Stimulated activated CD4-positive, alpha-beta T cell treated with anti-CD3 and anti-CD28 coated beads, Interleukin-12 subunit alpha, Interleukin-12 subunit beta, amount 100 ng/mL, for 48 hours (primary cell): Measurements from ENCODE around the gene IFNA4.
"Not testable (repeated sequence)": the region's sequence is repeated elsewhere in the genome, so short reads cannot be mapped to it uniquely, and the experiment has no call there.

Source experiments
- DNase-seq, 3 donors: peaks; one replicate each; pipeline ENCODE4 v3.0.0-alpha.2; 2020; ENCODE audit warnings: low read depth in 2 of 3, low spot score in 1 of 3

The IFNA4 gene

DNA sequence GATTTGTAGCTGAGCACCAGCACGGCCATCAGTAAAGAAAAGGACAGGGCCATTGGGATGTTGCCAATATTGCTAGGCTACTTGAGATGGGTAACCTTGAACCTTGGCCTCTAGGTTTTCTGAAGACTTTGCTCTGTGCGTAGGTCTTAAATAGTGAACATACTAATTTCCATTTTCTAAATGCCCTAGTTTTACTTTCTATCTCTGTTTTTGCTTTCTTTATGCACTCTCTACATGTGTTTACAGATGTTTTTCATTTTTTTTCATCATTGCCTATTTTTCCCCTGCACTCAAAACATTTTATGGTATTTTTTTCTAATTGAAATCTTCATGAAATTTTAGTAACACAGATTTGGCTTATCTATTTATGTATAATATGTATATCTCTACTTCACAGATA lies 20.8 kb downstream of the IFNA4 start, which contains the start of gene IFNA21:
Gene IFNA21 (minus strand): TSS at position 101 of the 400 bp plus-strand sequence. CDS start 48 bp downstream, at position 53.
- DNase-seq: not testable (repeated sequence)

- no peak for DNase-seq
Observed at GRCh38 chr9:21165516-21165915, 21.9 kb downstream of the IFNA4 start.

DNA sequence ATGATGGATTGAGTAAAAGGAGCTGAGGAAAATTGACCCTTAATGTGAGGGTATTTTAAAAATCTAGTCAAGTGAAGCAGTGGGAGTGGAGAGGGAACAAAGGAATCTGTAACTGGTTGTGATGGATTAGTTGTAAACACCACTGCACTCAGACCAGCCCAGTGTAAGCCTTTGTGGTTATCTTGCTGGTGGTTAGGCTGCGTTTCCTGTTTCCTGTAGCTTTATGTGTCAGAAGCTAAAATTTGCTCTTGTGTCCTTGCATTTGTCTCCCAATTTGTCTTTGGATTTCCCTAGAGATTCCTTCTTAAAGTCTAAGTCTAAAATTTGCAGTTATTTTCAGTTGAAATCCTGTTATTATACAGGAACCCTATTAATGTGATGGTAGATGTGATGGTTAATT lies 27.2 kb downstream of the IFNA4 start:
- DNase-seq: no peak

DNA sequence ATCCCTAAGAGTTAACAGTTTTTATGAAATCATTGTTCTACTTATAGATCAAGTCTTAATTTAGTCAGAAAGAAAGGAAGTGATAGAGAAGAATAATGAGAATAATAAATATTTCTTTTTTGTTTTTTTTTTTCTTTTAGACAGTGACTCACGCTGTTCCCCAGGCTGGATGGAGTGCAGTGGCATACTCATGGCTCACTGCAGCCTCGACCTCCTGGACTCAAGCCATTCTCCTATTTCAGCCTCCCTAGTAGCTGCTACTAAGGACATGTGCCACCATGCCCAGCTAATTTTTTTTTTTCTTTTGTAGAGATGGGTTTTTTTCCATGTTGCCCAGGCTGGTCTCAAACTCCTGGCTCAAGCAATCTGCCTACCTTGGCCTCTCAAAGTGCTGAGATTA lies 31.9 kb downstream of the IFNA4 start:
- DNase-seq: no peak

GRCh38 chr9:21154018-21154608 lies 33.3 kb downstream of the IFNA4 start:
- no peak for DNase-seq

GRCh38 chr9:21153336-21154017 lies 33.9 kb downstream of the IFNA4 start:
- DNase-seq: no peak

GRCh38 chr9:21144603-21145002 lies 42.8 kb downstream of the IFNA4 start:
- DNase-seq: no peak

DNA sequence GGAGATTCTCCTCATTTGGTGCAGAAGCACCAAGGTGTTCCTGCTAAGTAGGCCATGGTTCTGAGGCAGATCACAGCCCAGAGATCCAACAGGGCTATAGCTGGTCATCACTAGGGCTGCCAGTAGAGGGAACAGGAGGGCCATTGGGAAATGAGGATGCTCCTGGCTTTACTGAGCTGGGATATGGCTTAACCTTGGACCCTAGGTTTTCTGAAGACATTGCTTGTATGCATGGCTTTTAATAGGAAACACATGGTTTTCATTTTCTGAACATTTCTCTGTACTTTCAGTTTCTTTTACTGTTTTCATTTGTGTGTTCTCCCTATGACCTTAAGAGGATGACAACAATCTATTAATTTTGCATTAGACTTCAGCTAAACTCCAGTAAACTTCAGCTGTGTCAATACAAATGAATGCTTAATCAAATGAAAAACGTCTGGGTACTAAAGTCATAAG lies 45.9 kb downstream of the IFNA4 start, which contains the start of gene IFNW1:
Gene IFNW1 (minus strand): TSS at position 406 of the 456 bp plus-strand sequence. CDS start 262 bp downstream, at position 144.
- no peak for DNase-seq

GRCh38 chr9:21137020-21137419 lies 50.4 kb downstream of the IFNA4 start:
- DNase-seq: no peak
